GM12872 (cell line): ENCODE results near the gene ELOVL7.

ENCODE experiments used
- TF ChIP-seq, protein P1 (sequence below): IDR thresholded peaks from 3 replicates; pipeline ENCODE4 v1.5.1; 2011; ENCODE audit warnings: low read depth, mild to moderate bottlenecking, low read length, moderate library complexity; ENCODE audit not compliant: insufficient read depth

The ELOVL7 gene

DNA sequence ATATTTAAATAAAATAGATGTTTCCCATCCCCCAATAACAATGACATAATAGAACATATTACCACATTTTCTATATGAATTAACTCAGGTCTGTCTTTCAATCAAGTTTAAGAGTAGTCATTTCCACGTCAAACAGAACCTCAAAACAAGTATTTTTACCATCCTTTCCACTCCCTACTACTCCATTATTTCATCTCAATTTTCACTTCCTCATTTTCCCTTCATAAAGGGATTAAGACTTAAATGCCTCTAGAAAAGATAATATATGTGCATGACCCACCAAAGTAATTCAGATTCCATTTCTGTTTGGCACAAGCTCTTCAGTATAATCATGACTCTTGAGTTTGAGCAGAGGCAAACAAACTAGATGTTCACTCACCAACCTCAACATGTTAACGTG, 40.4 kb downstream of the ELOVL7 start:
- TF ChIP-seq, protein P1, sequence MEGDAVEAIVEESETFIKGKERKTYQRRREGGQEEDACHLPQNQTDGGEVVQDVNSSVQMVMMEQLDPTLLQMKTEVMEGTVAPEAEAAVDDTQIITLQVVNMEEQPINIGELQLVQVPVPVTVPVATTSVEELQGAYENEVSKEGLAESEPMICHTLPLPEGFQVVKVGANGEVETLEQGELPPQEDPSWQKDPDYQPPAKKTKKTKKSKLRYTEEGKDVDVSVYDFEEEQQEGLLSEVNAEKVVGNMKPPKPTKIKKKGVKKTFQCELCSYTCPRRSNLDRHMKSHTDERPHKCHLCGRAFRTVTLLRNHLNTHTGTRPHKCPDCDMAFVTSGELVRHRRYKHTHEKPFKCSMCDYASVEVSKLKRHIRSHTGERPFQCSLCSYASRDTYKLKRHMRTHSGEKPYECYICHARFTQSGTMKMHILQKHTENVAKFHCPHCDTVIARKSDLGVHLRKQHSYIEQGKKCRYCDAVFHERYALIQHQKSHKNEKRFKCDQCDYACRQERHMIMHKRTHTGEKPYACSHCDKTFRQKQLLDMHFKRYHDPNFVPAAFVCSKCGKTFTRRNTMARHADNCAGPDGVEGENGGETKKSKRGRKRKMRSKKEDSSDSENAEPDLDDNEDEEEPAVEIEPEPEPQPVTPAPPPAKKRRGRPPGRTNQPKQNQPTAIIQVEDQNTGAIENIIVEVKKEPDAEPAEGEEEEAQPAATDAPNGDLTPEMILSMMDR: no peak

GRCh38 chr5:60802986-60803385, 41.1 kb downstream of the ELOVL7 start:
- TF ChIP-seq, protein P1: no peak

DNA sequence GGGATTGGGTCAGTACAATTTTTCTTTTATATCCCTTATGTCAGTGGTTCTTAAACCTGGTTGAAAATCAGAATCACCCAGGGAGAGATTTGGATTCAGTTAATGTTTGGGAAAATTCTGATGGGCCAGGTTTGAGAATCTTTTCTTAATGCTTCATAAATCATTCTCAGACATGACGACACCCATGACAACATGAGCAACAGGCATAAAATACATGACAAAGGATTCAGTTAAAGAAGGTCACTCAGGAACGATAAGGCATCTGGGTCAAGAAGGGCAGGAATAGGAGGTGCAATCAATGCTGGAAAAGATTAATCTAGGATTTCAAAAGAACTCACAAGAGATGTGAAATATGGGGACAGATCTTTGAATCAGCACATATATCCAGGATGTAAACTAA, 41.8 kb downstream of the ELOVL7 start:
- TF ChIP-seq, protein P1: no peak

DNA sequence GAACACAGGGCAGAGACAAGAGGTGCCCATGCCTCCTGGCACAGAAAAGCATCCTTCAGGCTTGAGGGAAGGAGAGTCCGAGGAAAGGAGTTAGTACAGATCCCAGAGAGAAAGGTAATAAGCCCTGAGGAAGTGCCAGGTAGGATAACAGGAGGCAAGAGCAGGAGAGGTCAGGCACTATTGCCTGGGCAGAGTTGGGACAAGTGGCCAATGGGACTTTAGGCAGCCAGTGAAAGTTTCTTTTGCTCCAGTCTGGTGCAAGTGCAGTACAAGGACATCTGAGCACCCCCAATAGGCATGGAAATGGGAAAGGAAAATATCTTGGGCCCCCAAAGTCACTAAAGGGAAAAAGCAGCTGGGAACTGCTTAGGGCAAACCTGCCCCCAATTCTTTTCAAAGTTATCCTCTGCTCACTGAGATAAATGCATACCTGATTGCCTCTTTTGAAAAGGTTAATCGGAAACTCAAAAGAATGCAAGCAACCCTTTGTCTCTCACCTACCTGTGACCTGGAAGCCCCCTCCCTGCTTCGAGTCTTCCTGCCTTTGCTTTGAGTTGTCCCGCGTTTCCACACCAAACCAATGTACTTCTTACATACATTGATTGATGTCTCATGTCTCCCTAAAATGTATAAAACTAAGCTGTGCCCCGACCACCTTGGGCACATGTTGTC, 46.5 kb downstream of the ELOVL7 start:
- TF ChIP-seq, protein P1: no peak

GRCh38 chr5:60794691-60795090, 49.4 kb downstream of the ELOVL7 start:
- TF ChIP-seq, protein P1: no peak

DNA sequence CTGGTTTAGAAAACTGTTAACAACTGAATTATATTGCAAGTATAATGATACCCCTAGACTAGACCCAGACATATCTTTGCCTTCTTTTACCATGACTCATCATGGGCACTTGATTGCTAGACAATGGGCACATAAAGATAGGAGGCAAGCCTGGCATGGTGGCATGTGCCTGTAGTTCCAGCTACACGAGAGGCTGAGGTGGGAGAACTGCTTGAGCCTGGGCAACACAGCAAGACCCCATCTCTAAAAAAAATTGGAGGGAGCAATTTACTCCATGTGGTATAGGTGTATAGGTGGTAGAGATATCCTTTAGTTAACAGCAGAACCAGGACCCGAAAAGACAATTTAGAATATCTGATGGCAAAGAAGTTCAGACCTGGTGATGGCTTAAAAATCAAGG, 51.6 kb downstream of the ELOVL7 start:
- TF ChIP-seq, protein P1: no peak

- TF ChIP-seq, protein P1: no peak
These were observed 54.5 kb downstream of the ELOVL7 start for GRCh38 chr5:60789551-60789950.
